K562 (cell line): ENCODE measurements around the gene TAL1. TPM values are rescaled to one million over a fixed set of nuclear protein-coding genes. Genes with fewer than 3 reads are reported as not detected.

Experiments
- ATAC-seq: fragments of 200-7000 bp; cut with Tn5 transposase; 3 replicates; pipeline ENCODE4 v1.9.1; 2020; ENCODE audit warnings: moderate library complexity
- BruUV-seq: library from RNA; stranded (reverse); fragments of 400-500 nt; replicated peaks from 2 replicates; lab custom pipeline; 2021; lab: Mats Ljungman, UMichigan
- CTCF ChIA-PET: fragments of 300-600 bp; formaldehyde crosslinking; extraction: SDS; loops from one replicate; lab custom pipeline; 2021; ENCODE audit warnings: low intra/inter-chr PET ratio; lab: Yijun Ruan, JAX
- POLR2A ChIA-PET: fragments of 300-600, 350-650 bp; sonication (Branson Sonifier 250); formaldehyde crosslinking; extraction: SDS; loops from one replicate; lab custom pipeline; 2021; ENCODE audit warnings: antibody characterized with exemption, inconsistent platforms; lab: Yijun Ruan, JAX
- DNase-seq, 4 experiments: peaks; one replicate each; pipeline versions ENCODE4 v3.0.0 to v3.0.0-alpha.2; 2011 to 2018; ENCODE audit warnings: low spot score in 3 of 4, mixed read lengths in 3 of 4; ENCODE audit errors: extremely low read depth in 1 of 4
- FAIRE-seq: peaks from 2 replicates; lab custom pipeline; 2011; peaks lifted over from hg19 to GRCh38; lab: Jason Lieb, UNC
- H2AFZ ChIP-seq: 2 replicates; pipeline ENCODE4 v1.6.0; 2011; ENCODE audit warnings: low read depth, low read length, control low read depth, inconsistent platforms
- H3K27ac ChIP-seq: fragments of 200-600 bp; 3 replicates; pipeline ENCODE4 v1.8.0; 2011; ENCODE audit warnings: low read depth, mild to moderate bottlenecking, control low read depth, inconsistent platforms, low read length, moderate library complexity, mixed read lengths; ENCODE audit errors: extremely low read depth
- H3K27me3 ChIP-seq, 2 experiments: fragments of 300-600 bp in 1 of 2; 2 replicates in 1 of 2; 3 replicates in 1 of 2; pipeline versions ENCODE4 v1.6.0 to v1.8.0; 2011; ENCODE audit warnings: inconsistent platforms in 2 of 2, low read length in 2 of 2, mild to moderate bottlenecking in 1 of 2, mixed read lengths in 1 of 2, moderate library complexity in 1 of 2; ENCODE audit not compliant: control insufficient read depth in 2 of 2, insufficient read depth in 2 of 2
- H3K36me3 ChIP-seq: fragments of 300-600 bp; 3 replicates; pipeline ENCODE4 v1.8.0; 2011; ENCODE audit warnings: mild to moderate bottlenecking, low read length, inconsistent platforms; ENCODE audit not compliant: control insufficient read depth, insufficient read depth
- H3K4me1 ChIP-seq, 2 experiments: fragments of 200-600 bp in 1 of 2; replicated peaks in 1 of 2; 2 replicates in 1 of 2; 3 replicates in 1 of 2; pipeline versions ENCODE4 v1.5.1 to v1.8.0; 2011; ENCODE audit warnings: inconsistent platforms in 2 of 2, low read length in 2 of 2, mild to moderate bottlenecking in 1 of 2, mixed read lengths in 1 of 2, moderate library complexity in 1 of 2; ENCODE audit not compliant: control insufficient read depth in 2 of 2, insufficient read depth in 2 of 2
- H3K4me2 ChIP-seq: 2 replicates; pipeline ENCODE4 v1.6.1; 2011; ENCODE audit warnings: low read length, control low read depth, inconsistent platforms, mixed read lengths; ENCODE audit not compliant: insufficient read depth
- H3K4me3 ChIP-seq: fragments of 200-600 bp; sonication (generic), shearing (Covaris generic); 2 replicates; pipeline ENCODE4 v1.5.1; 2016; ENCODE audit warnings: control low read depth, inconsistent platforms
- H3K79me2 ChIP-seq: fragments of 200-600 bp; 3 replicates; pipeline ENCODE4 v1.8.0; 2011; ENCODE audit warnings: low read length, inconsistent platforms; ENCODE audit not compliant: control insufficient read depth, insufficient read depth
- H3K9ac ChIP-seq, 2 experiments: 2 replicates each; pipeline versions ENCODE4 v1.6.0 to v1.6.1; 2011; ENCODE audit warnings: low read depth in 2 of 2, low read length in 2 of 2, control low read depth in 1 of 2, inconsistent platforms in 1 of 2, mild to moderate bottlenecking in 1 of 2, mixed read lengths in 1 of 2; ENCODE audit not compliant: insufficient read depth in 1 of 2
- H3K9me1 ChIP-seq: one replicate; pipeline ENCODE4 v1.6.0; 2011; ENCODE audit warnings: inconsistent platforms, mild to moderate bottlenecking, low read length, moderate library complexity; ENCODE audit not compliant: control insufficient read depth, insufficient read depth
- H3K9me3 ChIP-seq: replicated peaks from 2 replicates; pipeline ENCODE4 v1.5.1; 2011; ENCODE audit warnings: low read depth, low read length, inconsistent platforms; ENCODE audit not compliant: control insufficient read depth, insufficient read depth
- H4K20me1 ChIP-seq: replicated peaks from 2 replicates; pipeline ENCODE4 v1.6.1; 2011; ENCODE audit warnings: low read length, inconsistent platforms, mixed read lengths; ENCODE audit not compliant: control insufficient read depth, insufficient read depth
- CBFA2T3 ChIP-seq: fragments of 450-650 bp; IDR thresholded peaks from 2 replicates; pipeline ENCODE4 v1.6.1; 2017
- KDM4B ChIP-seq, 2 experiments: fragments of 450-650 bp in 1 of 2; sonication (generic) in 1 of 2; IDR thresholded peaks; 2 replicates each; pipeline ENCODE4 v1.6.1; 2016 to 2017; ENCODE audit warnings: borderline replicate concordance in 2 of 2, antibody characterized with exemption in 1 of 2, low read depth in 1 of 2, mild to moderate bottlenecking in 1 of 2
- POLR2AphosphoS2 ChIP-seq: IDR thresholded peaks from 2 replicates; pipeline ENCODE4 v1.6.1; 2012; ENCODE audit warnings: low read length, improper control_type of control experiment
- STAT5A ChIP-seq: IDR thresholded peaks from 2 replicates; pipeline ENCODE4 v1.6.1; 2012; ENCODE audit warnings: low read length, inconsistent platforms, borderline replicate concordance
- WGBS: fragments of 100-300 bp; shearing (Covaris generic); methylation state at CpG from one replicate; pipeline ENCODE4 v1.1.6; 2016; ENCODE audit warnings: low coverage, mixed read lengths; ENCODE audit not compliant: insufficient coverage; ENCODE audit errors: missing lambda C conversion rate; 5-methylcytosine and 5-hydroxymethylcytosine counted together
- in situ Hi-C: fragments of 300-500 bp; cut with MboI; formaldehyde crosslinking; loops from 4 replicates; pipeline ENCODE4 v1.15.0; 2018; ENCODE audit warnings: inconsistent platforms, mixed read lengths
- intact Hi-C: fragments of 100-400 bp; cut with micrococcal nuclease; formaldehyde crosslinking; loops from 2 replicates; pipeline ENCODE4 v1.14.2; 2022
- polyA plus RNA-seq, 8 experiments: library from polyadenylated mRNA; depleted of rRNA in 4 of 8; stranded (reverse) in 5 of 8; unstranded in 3 of 8; fragments of >200 nt; fragmentation: Nextera tagmentation in 2 of 8; fragmentation: Illumina TruSeq in 1 of 8; extraction: Ambion mirVana in 2 of 8; extraction: Trizol in 1 of 8; gene quantifications; 2 replicates each; pipeline versions ENCODE4 v1.2.1 to v1.2.3, GENCODE V29; 2011 to 2014; ENCODE audit warnings: inconsistent platforms in 1 of 8, missing spikeins in 1 of 8
- total RNA-seq, 7 experiments: library from RNA; depleted of rRNA in 6 of 7; stranded (reverse); fragments of >200 nt in 6 of 7; fragmentation: Illumina TruSeq in 2 of 7; extraction: Trizol in 2 of 7; gene quantifications; 2 replicates each; pipeline versions ENCODE4 v1.2.1 to v1.2.3, GENCODE V29; 2011 to 2021; ENCODE audit warnings: low replicate concordance in 1 of 7
- TF ChIP-seq, protein P1 (sequence below): sonication (generic); formaldehyde crosslinking; IDR thresholded peaks from 2 replicates; pipeline ENCODE4 v1.8.0; 2022; ENCODE audit warnings: mild to moderate bottlenecking, low read depth, missing genetic modification reagents
- TF ChIP-seq, protein P2 (sequence below): fragments of 250-450 bp; sonication (Bioruptor Pico); IDR thresholded peaks from 2 replicates; pipeline ENCODE4 v1.4.0; 2020; ENCODE audit warnings: mild to moderate bottlenecking, moderate library complexity
- TF ChIP-seq, protein P3 (sequence below): sonication (generic); formaldehyde crosslinking; IDR thresholded peaks from 2 replicates; pipeline ENCODE4 v1.8.0; 2023; ENCODE audit warnings: missing genetic modification reagents, mild to moderate bottlenecking, borderline replicate concordance

TAL1 gene
- total and polyA plus RNA-seq, 9 of the 15 experiments (the other 6 are each of a cell fraction or from before 2014, with no cell fraction given), result 18.5 to 106 (median 59.7) TPM

DNA sequence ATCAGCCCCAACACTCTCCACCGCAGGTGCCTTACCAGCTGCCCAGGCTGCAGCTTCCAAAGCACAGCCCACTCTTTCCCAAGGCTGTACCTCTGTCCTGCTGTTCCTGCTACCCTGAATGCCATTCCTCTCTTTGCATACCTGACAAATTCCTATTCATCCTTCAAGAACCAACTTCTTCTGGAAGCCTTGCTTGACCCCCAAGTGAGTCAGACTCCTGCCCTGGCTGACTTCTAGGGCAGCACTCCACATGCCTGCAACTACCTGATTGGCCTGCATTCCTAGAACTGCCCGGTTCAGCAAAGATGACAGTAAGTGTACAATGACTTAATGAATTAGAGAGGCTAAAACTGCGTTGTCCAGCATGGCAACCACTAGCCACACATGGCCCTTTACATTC lies 21.4 kb downstream of the TAL1 start:
- intact Hi-C loops, result no loop called here
- Histone ChIP-seq H3K9me3 (no peaks in the 10 kb centered on the region), H3K27me3 (no peaks in the 10 kb centered on the region), H3K36me3 (peaks cover 29% of the 10 kb centered on the region), H4K20me1 (0 out of 2 replicates have a peak, but pooled peaks cover under 1% of the 10 kb centered on the region), H3K4me1 (peaks cover 49 to 50% of the 10 kb centered on the region in 2 experiments), H3K9ac (0 out of 4 replicates have a peak overlapping the region, but pooled peaks of 1 of the 2 experiments have one; percentile 11), H3K4me2 (no peak overlapping the region; the same call in 1 of the 2 replicates), H3K4me3 (no peak overlapping the region), H2AFZ (no peak overlapping the region), H3K79me2 (peaks cover 4% of the 10 kb centered on the region; the same call in 1 of the 3 replicates), H3K27ac (no peak overlapping the region; the same call in 2 of the 3 replicates), H3K9me1 (peaks cover 5% of the 10 kb centered on the region)
- POLR2A ChIA-PET, result interaction anchor here (0.6 to 7.7 kb wide), 7 partner anchors 11 to 40 kb away, joined by 3 to 80 read pairs (median 3); no protein-coding TSS in a partner anchor
- BruUV-seq, result no TSS peak
- CTCF ChIA-PET, result interaction anchor here (0.6 kb wide), 1 partner anchor 198 kb away, joined by 3 read pairs; no protein-coding TSS in a partner anchor
- DNase-seq (no peak), FAIRE-seq (no peak), ATAC-seq (no peak)
- in situ Hi-C loops, result no loop called here
- 38% methylated on average over 3 of the region's 3 CpGs for WGBS
- TF ChIP-seq, protein P1, sequence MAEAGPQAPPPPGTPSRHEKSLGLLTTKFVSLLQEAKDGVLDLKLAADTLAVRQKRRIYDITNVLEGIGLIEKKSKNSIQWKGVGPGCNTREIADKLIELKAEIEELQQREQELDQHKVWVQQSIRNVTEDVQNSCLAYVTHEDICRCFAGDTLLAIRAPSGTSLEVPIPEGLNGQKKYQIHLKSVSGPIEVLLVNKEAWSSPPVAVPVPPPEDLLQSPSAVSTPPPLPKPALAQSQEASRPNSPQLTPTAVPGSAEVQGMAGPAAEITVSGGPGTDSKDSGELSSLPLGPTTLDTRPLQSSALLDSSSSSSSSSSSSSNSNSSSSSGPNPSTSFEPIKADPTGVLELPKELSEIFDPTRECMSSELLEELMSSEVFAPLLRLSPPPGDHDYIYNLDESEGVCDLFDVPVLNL (CRISPR knock-in tag), result no peak
- TF ChIP-seq, protein P2, sequence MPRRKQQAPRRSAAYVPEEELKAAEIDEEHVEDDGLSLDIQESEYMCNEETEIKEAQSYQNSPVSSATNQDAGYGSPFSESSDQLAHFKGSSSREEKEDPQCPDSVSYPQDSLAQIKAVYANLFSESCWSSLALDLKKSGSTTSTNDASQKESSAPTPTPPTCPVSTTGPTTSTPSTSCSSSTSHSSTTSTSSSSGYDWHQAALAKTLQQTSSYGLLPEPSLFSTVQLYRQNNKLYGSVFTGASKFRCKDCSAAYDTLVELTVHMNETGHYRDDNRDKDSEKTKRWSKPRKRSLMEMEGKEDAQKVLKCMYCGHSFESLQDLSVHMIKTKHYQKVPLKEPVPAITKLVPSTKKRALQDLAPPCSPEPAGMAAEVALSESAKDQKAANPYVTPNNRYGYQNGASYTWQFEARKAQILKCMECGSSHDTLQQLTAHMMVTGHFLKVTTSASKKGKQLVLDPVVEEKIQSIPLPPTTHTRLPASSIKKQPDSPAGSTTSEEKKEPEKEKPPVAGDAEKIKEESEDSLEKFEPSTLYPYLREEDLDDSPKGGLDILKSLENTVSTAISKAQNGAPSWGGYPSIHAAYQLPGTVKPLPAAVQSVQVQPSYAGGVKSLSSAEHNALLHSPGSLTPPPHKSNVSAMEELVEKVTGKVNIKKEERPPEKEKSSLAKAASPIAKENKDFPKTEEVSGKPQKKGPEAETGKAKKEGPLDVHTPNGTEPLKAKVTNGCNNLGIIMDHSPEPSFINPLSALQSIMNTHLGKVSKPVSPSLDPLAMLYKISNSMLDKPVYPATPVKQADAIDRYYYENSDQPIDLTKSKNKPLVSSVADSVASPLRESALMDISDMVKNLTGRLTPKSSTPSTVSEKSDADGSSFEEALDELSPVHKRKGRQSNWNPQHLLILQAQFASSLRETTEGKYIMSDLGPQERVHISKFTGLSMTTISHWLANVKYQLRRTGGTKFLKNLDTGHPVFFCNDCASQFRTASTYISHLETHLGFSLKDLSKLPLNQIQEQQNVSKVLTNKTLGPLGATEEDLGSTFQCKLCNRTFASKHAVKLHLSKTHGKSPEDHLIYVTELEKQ, result no peak
- TF ChIP-seq POLR2AphosphoS2, result no peak
- TF ChIP-seq, protein P3, sequence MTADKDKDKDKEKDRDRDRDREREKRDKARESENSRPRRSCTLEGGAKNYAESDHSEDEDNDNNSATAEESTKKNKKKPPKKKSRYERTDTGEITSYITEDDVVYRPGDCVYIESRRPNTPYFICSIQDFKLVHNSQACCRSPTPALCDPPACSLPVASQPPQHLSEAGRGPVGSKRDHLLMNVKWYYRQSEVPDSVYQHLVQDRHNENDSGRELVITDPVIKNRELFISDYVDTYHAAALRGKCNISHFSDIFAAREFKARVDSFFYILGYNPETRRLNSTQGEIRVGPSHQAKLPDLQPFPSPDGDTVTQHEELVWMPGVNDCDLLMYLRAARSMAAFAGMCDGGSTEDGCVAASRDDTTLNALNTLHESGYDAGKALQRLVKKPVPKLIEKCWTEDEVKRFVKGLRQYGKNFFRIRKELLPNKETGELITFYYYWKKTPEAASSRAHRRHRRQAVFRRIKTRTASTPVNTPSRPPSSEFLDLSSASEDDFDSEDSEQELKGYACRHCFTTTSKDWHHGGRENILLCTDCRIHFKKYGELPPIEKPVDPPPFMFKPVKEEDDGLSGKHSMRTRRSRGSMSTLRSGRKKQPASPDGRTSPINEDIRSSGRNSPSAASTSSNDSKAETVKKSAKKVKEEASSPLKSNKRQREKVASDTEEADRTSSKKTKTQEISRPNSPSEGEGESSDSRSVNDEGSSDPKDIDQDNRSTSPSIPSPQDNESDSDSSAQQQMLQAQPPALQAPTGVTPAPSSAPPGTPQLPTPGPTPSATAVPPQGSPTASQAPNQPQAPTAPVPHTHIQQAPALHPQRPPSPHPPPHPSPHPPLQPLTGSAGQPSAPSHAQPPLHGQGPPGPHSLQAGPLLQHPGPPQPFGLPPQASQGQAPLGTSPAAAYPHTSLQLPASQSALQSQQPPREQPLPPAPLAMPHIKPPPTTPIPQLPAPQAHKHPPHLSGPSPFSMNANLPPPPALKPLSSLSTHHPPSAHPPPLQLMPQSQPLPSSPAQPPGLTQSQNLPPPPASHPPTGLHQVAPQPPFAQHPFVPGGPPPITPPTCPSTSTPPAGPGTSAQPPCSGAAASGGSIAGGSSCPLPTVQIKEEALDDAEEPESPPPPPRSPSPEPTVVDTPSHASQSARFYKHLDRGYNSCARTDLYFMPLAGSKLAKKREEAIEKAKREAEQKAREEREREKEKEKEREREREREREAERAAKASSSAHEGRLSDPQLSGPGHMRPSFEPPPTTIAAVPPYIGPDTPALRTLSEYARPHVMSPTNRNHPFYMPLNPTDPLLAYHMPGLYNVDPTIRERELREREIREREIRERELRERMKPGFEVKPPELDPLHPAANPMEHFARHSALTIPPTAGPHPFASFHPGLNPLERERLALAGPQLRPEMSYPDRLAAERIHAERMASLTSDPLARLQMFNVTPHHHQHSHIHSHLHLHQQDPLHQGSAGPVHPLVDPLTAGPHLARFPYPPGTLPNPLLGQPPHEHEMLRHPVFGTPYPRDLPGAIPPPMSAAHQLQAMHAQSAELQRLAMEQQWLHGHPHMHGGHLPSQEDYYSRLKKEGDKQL (CRISPR knock-in tag), result no peak
- peak; percentile 34 for TF ChIP-seq CBFA2T3
- no peak; the same call in 1 of the 2 replicates for TF ChIP-seq STAT5A
- no peak for TF ChIP-seq KDM4B (IDR thresholded peaks at IDR 0.05; ENCODE audit: borderline replicate concordance in 2 of 2, low read depth in 1 of 2)
